ENCODE measurements around the gene C19orf12. TPM values are rescaled to one million over a fixed set of nuclear protein-coding genes. Genes with fewer than 3 reads are reported as not detected.
"Not testable (repeated sequence)": the region's sequence is repeated elsewhere in the genome, so short reads cannot be mapped to it uniquely, and the experiment has no call there.

The C19orf12 gene
- total RNA-seq, 2 donors from 2014 or later = 16.2 to 19.3 TPM

- DNase-seq = no peak
- intact Hi-C loops (cut with DNase I, micrococcal nuclease) = no loop called here
- ATAC-seq = no peak
Observed at GRCh38 chr19:29741226-29741625, 26.2 kb upstream of the C19orf12 start.

GRCh38 chr19:29737461-29738000, 22.5 kb upstream of the C19orf12 start:
- intact Hi-C loops (cut with DNase I, micrococcal nuclease) = loop anchor here in 1 of 2 donors (10.0 kb wide), 1 partner anchor 127 kb away; no protein-coding TSS in a partner anchor
- ATAC-seq = no peak

DNA sequence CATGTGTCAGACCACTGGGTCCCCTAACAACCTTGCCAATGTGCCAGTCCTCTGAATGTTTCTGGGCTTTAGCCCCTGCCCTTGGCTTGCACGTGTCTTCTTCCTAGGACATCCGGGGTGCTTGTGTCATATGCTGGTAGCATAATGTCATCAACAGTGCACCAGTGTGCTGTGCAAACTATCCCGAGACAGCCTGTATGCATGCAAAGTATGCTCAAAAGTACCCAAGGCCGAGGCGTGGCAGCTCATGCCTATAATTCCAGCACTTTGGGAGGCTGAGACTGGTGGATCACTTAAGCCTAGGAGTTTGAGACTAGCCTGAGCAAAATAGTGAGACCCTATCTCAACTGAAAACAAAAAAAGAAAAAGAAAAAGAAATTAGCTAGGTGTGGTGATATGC, 20.8 kb upstream of the C19orf12 start:
- intact Hi-C loops (cut with DNase I, micrococcal nuclease) = loop anchor here in 1 of 2 donors (10.0 kb wide), 1 partner anchor 129 kb away; no protein-coding TSS in a partner anchor
- DNase-seq (no peak), ATAC-seq (no peak)

More at GRCh38 chr19:29737461-29738000, 22.5 kb upstream of the C19orf12 start:
- DNase-seq = no peak

DNA sequence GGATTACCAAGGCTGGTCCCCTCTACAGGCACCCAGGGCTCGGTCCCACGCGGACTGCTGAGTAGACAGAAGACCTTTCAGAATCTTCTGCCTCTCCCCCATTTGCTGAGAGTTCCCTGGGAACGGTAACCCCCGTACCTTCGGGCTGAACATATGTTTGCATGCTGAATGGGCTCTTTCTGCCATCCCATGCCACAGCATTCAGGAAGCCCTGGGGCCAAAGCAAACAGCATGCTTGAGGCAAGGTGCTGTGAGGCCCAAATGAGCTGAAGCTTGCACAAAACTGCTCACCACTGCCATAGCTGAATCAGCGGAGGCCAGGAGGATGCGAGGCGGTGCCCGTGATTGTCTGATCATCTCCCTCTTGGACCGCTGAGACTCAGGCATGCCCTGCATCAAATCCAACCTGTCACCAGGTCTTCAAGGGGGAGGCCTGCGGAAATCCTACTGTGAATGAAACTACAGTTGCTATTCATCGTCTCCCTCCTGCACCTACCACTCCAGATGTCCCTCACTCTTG, 16.3 kb upstream of the C19orf12 start:
- DNase-seq (no peak), ATAC-seq (no peak)
- intact Hi-C loops (cut with DNase I, micrococcal nuclease) = loop anchor here in 1 of 2 donors (10.0 kb wide), 1 partner anchor 133 kb away; no protein-coding TSS in a partner anchor

DNA sequence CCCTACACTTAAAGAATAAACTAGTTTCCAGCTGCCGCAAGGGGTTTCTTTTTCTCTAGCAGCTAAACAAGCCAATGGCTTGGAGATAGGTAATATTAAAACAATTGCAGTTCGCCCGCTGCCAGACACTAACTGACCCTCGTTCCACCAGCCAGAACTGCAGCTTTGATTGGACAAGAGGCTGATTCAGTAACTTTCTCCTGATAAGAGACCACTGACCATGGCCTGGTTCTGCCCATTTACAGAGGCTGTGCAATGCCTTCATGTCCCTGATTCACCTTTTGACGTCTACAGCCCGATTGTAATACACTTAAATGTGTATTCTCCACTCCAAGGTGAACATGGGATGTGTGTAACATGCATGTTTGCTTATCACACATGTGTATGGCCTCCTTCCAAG, 12.8 kb upstream of the C19orf12 start:
- DNase-seq (no peak), ATAC-seq (no peak)
- intact Hi-C loops (cut with DNase I, micrococcal nuclease) = no loop called here

DNA sequence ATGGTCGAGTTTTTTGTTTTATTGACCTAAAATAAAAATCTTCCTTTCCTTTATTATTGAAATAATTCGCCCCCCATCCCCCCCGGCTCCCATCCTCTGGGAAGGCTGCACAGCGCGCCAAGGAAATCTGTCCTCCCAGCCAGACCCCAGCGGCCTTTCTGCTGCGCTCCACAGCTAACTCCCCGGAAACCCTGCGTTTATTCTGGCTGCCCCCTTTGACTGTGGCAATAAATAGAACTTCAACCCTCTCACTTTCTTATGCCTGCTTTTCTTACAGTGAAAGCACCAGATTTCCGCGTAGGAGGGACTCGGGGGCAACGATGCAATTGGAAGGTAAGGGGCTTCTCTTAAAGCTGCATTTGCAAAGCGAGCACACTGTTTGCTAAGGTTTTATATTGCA, 9.7 kb upstream of the C19orf12 start:
- ATAC-seq (no peak), DNase-seq (no peak)
- intact Hi-C loops (cut with DNase I, micrococcal nuclease) = no loop called here

- intact Hi-C loops (cut with DNase I, micrococcal nuclease) = no loop called here
- peak; percentile 40 for ATAC-seq
- peak in 1 of 2 donors; percentile 15 for DNase-seq
Observed at GRCh38 chr19:29724102-29724641, 9.1 kb upstream of the C19orf12 start.

GRCh38 chr19:29717051-29717450, 2.0 kb upstream of the C19orf12 start:
- intact Hi-C loops (cut with DNase I, micrococcal nuclease) = loop anchor here (5.0 to 10.0 kb wide), 2 partner anchors 102 to 110 kb away; partner anchors contain the start of gene POP4 (in 1 of the 2)
- DNase-seq (no peak), ATAC-seq (no peak)

DNA sequence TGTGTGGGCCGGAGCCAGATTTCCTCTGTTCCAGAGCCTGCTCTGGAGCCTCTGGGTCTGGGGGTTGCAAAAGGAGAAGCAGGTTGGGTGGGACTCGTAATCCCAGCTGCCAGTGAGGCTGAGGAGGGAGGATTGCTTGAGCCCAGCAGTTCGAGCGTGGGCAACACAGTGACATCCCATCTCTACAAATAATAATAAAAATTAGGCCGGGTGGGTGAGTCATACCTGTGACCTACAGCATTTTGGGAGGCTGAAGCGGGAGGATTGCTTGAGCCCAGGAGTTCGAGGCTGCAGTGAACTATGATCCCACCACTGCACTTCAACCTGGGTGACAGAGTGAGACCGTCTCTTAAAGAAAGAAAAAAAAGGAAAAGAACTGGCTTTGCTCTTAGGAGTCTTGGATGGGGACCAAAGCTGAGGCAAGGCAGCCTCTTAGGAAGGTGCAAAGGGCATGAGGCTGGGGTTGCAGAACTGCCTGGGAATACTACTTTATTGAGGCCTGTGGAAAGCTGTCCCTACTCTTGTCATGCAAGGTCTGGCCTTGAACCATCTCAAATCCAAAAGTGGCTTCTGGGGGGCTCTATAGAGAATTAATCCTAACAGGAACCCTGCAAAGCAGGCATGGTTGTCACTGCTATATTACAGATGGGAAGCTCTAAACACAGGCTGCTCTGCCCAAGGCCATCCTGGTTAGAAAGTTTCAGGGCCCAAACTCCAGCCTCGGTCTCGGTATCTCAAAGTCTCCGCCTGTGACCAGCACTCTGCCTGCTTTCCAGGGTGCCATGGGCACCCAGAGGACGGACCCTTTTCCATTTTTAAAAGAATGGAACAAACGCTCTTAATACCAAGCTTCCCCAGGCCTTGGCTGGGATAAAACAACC, 880 bp upstream of the C19orf12 start:
- intact Hi-C loops (cut with DNase I, micrococcal nuclease) = loop anchor here (5.0 to 10.0 kb wide), 2 partner anchors 101 to 109 kb away; partner anchors contain the start of gene POP4 (in 1 of the 2)
- ATAC-seq = peak; percentile 60
- peak; percentile 46 to 47 for DNase-seq

GRCh38 chr19:29714371-29714952, 599 bp downstream of the C19orf12 start:
- ATAC-seq (peak; percentile 55), DNase-seq (peak in 1 of 2 donors; percentile 31)
- intact Hi-C loops (cut with DNase I, micrococcal nuclease) = loop anchor here in 1 of 2 donors (10.0 kb wide), 1 partner anchor 100 kb away; no protein-coding TSS in a partner anchor

DNA sequence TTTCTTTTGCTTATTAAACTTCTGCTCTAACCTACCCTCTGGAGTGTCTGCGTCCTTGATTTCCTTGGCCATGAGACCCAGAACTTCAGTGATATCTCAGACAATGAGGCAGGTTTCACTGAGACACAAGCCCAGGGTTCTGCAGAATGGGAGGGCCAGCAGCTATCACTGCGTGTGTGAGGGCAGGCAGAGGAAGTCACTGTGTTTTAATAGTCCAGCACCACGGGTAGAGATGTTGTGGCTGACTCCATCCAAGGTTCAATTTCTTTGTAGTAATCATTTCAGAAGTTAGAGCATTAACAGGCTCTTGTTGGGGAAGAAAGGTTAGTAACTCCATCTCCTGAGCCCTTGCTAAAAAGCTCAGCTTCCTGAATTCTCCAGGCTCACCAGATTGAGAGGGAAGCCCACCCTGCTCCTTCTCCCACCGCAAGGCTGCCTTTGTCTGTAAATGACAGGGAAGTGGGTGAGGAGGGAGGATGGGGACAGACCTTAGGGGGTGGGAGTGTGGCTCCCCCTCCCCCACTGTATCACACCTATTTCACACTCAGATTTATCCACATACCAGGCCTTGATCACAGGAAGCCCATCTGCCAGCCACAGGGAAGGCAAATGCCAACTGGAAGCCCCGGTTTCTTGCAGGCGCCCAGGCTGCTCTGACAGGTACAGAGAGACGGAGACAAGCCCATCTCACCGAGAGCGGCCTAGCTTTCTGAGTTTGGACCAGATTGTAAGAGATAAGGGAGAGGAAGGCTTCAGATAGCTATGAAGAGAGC, 2.1 kb downstream of the C19orf12 start:
- intact Hi-C loops (cut with DNase I, micrococcal nuclease) = loop anchor here in 1 of 2 donors (10.0 kb wide), 1 partner anchor 98 kb away; no protein-coding TSS in a partner anchor
- no peak for DNase-seq
- no peak for ATAC-seq

GRCh38 chr19:29711584-29712132, 3.4 kb downstream of the C19orf12 start:
- ATAC-seq (no peak), DNase-seq (no peak)
- intact Hi-C loops (cut with DNase I, micrococcal nuclease) = loop anchor here in 1 of 2 donors (10.0 kb wide), 1 partner anchor 97 kb away; no protein-coding TSS in a partner anchor

DNA sequence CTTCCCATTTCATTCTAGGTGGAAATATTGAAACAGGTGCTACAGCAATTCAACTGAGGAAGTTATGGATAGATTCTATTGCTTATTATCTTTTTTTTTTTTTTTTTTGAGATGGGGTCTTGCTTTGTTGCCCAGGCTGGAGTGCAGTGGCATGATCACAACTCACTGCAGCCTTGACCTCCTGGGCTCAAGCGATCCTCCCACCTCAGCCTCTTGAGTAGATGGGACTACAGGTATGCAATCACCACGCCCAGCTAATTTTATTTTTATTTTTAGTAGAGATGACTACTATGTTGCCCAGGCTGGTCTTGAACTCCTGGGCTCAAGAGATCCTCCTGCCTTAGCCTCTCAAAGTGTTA, 5.6 kb downstream of the C19orf12 start:
- peak; percentile 8 for ATAC-seq
- DNase-seq; intact Hi-C loops (cut with DNase I, micrococcal nuclease): not testable (repeated sequence)

DNA sequence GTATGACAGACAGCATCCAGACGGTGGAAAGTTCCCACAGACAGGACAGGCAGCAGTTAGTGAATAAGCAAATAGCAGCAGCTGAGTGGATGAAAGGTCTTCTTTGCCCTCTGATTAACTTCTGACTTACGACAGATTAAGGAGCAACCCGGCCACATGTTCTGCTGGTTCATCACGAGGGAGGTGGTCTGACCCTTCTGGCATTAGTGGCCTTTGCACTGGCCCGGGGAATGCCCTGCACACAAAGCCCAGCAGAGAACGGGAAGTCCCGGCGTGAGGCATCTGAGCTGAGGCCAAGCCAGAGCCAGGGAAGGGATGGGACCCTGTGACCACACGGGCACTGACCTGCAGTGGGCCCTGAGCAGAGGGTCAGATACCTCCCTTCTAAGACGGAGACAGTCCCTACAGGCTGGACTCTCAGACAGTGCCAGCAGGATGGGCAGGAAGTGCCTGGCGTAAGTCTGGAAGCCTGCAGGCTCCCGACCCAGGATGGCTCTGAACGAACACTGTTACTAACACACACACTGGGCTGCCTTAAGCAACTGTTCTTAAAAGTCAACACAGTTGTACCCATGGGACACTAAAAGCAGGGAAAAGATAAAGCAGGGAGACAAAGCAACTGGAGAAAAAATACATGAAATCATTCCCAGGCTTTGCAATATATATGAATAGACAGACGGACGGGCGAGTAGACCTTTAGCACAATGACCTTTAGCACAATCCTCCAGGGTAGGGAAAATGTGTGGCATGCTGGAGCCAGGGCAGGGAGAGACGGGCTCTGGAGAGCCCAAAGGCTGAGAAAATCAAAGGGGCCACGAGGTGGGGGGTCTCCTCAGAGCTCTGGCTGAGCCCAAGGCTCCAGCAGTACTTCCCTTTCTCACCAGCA, 6.3 kb downstream of the C19orf12 start:
- peak; percentile 86 for ATAC-seq
- intact Hi-C loops (cut with DNase I, micrococcal nuclease) = no loop called here
- peak; percentile 35 to 50 for DNase-seq

DNA sequence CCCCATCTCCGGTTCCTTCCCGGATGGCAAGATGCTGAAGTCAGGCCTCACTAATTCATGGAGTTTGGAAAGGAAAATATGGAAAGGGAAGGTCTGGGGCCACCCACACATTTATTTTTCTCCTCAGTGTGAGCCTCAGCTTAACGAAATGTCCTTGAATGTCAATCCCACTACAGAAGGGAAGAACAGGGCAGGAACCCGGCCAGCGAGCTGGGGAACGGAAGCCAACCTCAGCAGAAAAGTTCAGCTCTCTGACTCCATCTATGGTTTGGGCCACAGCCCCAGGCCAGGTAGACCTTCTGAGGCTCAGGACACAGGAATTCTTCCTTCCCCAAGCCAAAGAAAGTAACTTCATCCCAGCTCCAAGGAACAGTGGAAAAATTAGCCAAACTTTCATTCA, 8.4 kb downstream of the C19orf12 start:
- intact Hi-C loops (cut with DNase I, micrococcal nuclease) = no loop called here

GRCh38 chr19:29705706-29706105, 9.4 kb downstream of the C19orf12 start:
- no peak for ATAC-seq
- intact Hi-C loops (cut with DNase I, micrococcal nuclease) = no loop called here
- no peak for DNase-seq

More for the DNA sequence above, 8.4 kb downstream of the C19orf12 start:
- ATAC-seq = no peak
- DNase-seq = no peak
